HS-27A (cell line): ENCODE data around the gene GBE1.
A peak's percentile ranks its signal among the peaks of the same experiment; 100 is the strongest.

Source experiments
- DNase-seq: peaks from one replicate; pipeline ENCODE4 v3.0.0-alpha.2; 2012; ENCODE audit warnings: low read depth, missing footprints

Gene GBE1

GRCh38 chr3:81699536-81700320, 61.7 kb downstream of the GBE1 start:
- DNase-seq, result no peak

GRCh38 chr3:81696090-81696489, 65.4 kb downstream of the GBE1 start:
- no peak for DNase-seq

- no peak for DNase-seq
Observed at GRCh38 chr3:81695302-81695701, 66.1 kb downstream of the GBE1 start.

GRCh38 chr3:81694662-81695061, 66.8 kb downstream of the GBE1 start:
- no peak for DNase-seq

- DNase-seq, result no peak
Observed at GRCh38 chr3:81692766-81693165, 68.7 kb downstream of the GBE1 start.

GRCh38 chr3:81689617-81690016, 71.8 kb downstream of the GBE1 start:
- DNase-seq, result no peak

GRCh38 chr3:81684751-81685395, 76.6 kb downstream of the GBE1 start:
- DNase-seq, result no peak

GRCh38 chr3:81676706-81677456, 84.6 kb downstream of the GBE1 start:
- DNase-seq, result no peak

GRCh38 chr3:81674690-81675089, 86.8 kb downstream of the GBE1 start:
- DNase-seq, result no peak

- DNase-seq, result no peak
Observed at GRCh38 chr3:81668283-81668682, 93.2 kb downstream of the GBE1 start.

- peak; percentile 11 for DNase-seq
Observed at GRCh38 chr3:81666502-81667121, 94.8 kb downstream of the GBE1 start.

- no peak for DNase-seq
Observed at GRCh38 chr3:81663114-81663513, 98.3 kb downstream of the GBE1 start.

- no peak for DNase-seq
Observed at GRCh38 chr3:81660036-81660435, 101.4 kb downstream of the GBE1 start.

- DNase-seq, result no peak
Observed at GRCh38 chr3:81658322-81658997, 103.0 kb downstream of the GBE1 start.

- DNase-seq, result no peak
Observed at GRCh38 chr3:81651139-81651538, 110.3 kb downstream of the GBE1 start.

- no peak for DNase-seq
Observed at GRCh38 chr3:81650187-81650586, 111.3 kb downstream of the GBE1 start.

GRCh38 chr3:81645248-81645647, 116.2 kb downstream of the GBE1 start:
- DNase-seq, result no peak

GRCh38 chr3:81643721-81644120, 117.7 kb downstream of the GBE1 start:
- no peak for DNase-seq

- DNase-seq, result no peak
Observed at GRCh38 chr3:81638480-81638879, 123.0 kb downstream of the GBE1 start.

GRCh38 chr3:81632659-81633058, 128.8 kb downstream of the GBE1 start:
- no peak for DNase-seq

GRCh38 chr3:81624756-81625155, 136.7 kb downstream of the GBE1 start:
- no peak for DNase-seq

- DNase-seq, result no peak
Observed at GRCh38 chr3:81622395-81622794, 139.1 kb downstream of the GBE1 start.
